WI38 (cell line): ENCODE measurements around the gene WWC2.

Experiments used
- H3K4me3 ChIP-seq: 2 replicates; pipeline ENCODE4 v1.5.1; 2011; ENCODE audit warnings: low read depth, mild to moderate bottlenecking, control low read depth, low read length
- CTCF ChIP-seq: IDR thresholded peaks from 2 replicates; pipeline ENCODE4 v1.5.1; 2012; ENCODE audit warnings: low read depth, mild to moderate bottlenecking, control low read depth, low read length

Gene WWC2

GRCh38 chr4:183255487-183255886, 156.4 kb downstream of the WWC2 start:
- no peak overlapping the region for H3K4me3 ChIP-seq
- no peak for TF ChIP-seq CTCF

- no peak for TF ChIP-seq CTCF
- H3K4me3 ChIP-seq, result no peak overlapping the region
Observed at GRCh38 chr4:183256343-183256742, 157.3 kb downstream of the WWC2 start.

- TF ChIP-seq CTCF, result peak; percentile 63
- H3K4me3 ChIP-seq, result no peak overlapping the region
Observed at GRCh38 chr4:183256756-183257385, 157.8 kb downstream of the WWC2 start.

- TF ChIP-seq CTCF, result no peak
- no peak overlapping the region for H3K4me3 ChIP-seq
Observed at GRCh38 chr4:183257808-183258207, 158.8 kb downstream of the WWC2 start.

- H3K4me3 ChIP-seq, result no peak overlapping the region
- TF ChIP-seq CTCF, result no peak
Observed at GRCh38 chr4:183260491-183261151, 161.6 kb downstream of the WWC2 start.

- TF ChIP-seq CTCF, result peak; percentile 73
- H3K4me3 ChIP-seq, result no peak overlapping the region
Observed at GRCh38 chr4:183261953-183262775, 163.1 kb downstream of the WWC2 start.

- H3K4me3 ChIP-seq, result no peak overlapping the region
- no peak for TF ChIP-seq CTCF
Observed at GRCh38 chr4:183262776-183263100, 163.7 kb downstream of the WWC2 start.
